Stimulated activated CD4-positive, alpha-beta T cell treated with anti-CD3 and anti-CD28 coated beads, Interleukin-1b, Interleukin-23, amount 100 ng/mL, for 24 hours (primary cell): ENCODE measurements around the gene LCN10.
A peak's percentile ranks its signal among the peaks of the same experiment; 100 is the strongest.

Source experiments
- DNase-seq, 4 experiments: peaks; one replicate each; pipeline ENCODE4 v3.0.0-alpha.2; 2020; ENCODE audit warnings: low read depth in 4 of 4, low spot score in 1 of 4

The LCN10 gene

DNA sequence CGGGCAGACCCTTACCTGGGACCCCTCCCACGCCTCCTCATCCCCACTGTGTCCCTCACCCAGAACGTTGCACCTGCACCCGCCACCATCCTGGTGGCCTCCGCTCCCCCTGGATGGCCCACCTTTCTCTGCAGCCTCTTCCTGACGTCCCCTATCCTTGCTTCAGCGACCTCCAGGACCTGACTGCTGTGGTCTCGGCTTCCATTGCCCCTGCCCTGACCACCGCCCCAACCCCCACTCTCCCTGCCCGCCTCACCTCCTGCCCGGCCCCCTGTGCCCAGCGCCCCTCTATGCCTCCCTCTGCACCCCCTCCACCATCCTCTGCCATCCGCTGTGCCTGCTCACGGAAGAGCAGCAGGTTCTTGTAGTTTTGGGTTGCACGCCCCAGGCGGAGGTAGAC, 2.2 kb downstream of the LCN10 start:
- DNase-seq = no peak

DNA sequence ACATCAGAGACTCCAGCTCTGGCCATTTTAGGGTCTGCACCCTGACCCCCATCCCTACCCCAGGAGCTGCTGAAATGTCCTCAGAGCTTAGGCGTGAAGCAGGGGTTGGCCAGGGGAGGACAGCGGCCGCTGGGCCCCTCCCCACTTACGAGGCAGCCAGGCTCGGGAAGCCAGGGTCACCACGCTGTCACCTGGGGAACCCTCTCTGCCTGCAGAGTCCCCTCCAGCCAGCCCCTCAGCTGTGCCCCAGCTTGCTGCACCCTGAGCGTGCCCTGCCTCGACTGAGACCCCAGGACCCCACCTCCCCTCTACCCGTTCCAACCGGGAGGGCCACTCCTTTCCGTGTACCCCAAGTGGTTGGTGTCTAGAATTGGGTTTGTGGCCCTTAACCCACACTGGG, 2.7 kb downstream of the LCN10 start:
- DNase-seq = no peak

DNA sequence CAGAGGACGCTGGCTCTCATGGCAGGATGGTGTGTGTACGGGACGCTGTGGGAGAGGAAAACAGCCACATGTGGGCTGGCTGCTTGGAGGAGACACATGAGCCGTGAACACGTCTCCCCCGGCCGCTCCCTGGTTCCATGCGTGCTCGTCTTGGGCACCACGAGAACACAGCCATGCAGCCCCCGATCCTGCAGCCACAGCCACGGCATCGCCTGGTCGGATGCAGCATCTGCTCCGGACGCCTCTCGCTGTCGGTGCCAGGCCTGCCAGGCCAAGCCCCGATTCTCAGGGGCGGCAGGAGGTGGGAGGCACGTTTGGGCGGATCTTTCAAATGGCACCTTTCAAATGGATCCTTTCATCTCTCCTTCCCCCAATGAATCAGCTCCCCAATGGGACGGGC, 3.2 kb downstream of the LCN10 start:
- no peak for DNase-seq

DNA sequence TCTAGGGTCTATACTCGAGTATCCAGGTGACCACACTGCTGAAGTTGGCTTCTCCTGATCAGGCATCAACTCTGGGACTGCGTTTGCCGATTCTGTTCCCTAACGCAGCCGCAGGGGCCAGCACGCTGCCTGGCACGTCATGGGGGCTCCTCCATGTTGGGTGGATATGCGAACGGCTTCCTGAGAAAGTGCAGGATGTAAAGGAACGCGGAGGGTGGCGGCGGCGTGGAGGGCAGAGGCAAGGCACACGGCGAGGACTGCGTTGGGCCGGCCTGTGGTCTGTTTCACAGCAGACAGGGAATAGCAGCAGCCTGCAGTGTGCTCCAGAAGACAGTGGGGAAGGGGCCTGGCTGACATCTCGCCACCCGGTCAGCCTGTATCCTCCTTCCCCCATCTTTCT, 3.8 kb downstream of the LCN10 start:
- no peak for DNase-seq

DNA sequence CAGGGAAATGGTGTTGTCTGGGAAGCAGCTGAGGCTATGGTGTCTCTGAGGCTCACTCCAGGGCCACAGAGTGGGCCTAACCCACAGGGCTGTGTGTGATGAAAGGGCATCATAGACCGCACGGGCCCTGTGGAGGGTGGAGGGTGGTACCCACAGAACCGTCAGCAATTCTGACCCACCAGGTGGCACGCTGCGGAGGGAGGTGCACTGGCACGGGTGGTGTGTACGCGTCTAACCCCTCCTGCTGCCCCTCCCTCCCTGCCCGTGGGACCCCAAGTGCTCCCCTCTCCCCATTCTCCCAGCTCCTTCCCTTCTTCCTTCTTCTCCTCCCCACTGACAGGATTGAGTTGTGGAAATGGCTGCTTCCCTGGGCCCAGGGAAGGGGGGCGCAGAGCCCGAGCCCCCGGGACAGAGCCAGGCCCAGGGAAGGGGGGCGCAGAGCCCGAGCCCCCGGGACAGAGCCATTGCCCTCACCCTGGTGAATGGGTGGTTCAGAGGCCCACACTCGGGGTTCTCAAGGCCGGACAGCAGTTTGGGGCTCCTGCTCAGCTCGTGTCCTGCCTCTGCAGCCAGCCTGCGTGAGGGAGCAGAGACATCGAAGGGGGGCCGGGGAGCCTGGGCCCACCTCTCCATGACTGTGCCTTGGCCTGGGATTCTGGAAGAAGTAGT, 6.8 kb downstream of the LCN10 start:
- DNase-seq = no peak

DNA sequence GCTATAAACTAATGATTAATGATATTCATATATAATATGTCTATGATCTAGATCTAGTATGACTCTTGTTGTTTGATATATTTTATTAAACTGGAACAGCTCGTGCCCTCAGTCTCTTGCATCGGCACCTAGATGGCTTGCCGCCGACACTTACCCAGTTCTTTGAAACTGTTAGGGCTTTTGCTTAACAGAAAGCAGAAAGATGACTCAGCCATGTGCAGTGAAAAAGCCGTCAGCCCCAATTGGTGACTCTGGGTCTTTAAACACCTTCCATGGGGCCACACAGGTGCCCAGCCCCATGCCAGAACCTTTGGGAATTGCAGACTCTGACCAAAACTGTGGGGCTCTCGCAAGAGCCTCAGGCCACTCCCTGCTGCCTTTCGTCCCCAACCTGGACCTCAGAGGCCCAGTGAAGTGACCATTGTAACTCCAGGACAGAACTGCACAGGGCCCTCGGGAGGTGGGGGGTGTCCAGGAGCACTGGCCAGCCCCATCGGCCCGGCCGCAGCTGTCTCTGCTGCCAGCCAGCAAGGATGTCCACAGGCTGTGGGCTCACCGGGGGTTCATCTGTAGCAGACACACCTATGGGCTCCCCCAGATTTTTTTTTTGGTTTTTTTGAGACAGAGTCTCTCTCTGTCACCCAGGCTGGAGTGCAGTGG, 7.8 kb downstream of the LCN10 start:
- DNase-seq = no peak

DNA sequence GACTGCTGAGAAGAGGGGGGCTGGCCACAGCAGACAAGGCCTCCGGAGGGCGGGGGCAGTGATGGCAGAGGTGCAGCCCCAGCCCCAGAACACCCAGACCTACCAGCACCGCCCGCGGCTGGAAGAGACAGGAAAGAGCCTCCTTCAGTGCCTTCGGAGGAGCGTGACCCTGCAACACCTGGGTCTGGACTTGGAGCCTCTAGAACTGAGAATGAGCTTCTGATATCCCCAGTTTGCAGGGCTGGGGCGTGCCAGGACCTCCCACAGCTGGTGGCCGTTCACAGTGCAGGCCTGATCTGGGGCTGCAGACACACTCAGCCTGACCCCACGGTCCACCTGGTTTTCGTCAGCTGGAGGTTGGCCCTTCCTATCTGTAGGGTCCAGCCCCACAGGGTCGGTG, 9.1 kb downstream of the LCN10 start:
- DNase-seq = no peak

DNA sequence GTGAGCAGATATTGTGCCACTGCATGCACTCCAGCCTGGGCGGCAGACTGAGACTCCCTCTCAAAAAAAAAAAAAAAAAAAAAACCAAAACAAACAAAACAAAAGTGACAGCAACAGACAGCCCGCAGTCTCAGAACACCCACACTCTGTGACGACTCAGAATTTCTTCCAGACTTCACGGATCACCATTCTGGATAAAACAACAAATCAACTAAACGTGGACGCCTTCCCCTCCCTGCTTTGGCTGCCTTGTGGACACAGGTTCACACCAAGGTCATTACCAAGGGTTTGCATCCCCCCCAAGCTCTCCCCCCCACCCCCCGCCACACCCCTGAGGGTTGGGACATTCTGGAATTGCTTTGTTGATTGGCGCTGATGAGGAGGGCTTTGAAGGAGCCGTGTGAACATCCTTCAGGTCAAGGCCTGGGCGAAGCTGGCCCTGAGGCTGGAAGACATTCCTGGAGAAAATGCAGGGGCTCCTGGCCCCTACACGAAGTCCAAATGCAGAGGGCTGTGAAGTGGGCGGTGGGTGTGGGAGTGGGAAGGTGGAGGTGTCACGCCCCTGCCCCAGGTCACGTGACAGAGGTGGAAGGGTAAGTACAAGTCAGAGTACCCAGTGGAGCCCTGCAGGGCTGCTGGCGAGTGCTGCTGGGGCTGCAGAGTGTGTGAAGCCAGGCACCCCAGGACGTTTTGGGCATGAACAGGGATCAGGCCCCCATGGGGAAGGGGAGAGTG, 10.1 kb downstream of the LCN10 start:
- DNase-seq = no peak

DNA sequence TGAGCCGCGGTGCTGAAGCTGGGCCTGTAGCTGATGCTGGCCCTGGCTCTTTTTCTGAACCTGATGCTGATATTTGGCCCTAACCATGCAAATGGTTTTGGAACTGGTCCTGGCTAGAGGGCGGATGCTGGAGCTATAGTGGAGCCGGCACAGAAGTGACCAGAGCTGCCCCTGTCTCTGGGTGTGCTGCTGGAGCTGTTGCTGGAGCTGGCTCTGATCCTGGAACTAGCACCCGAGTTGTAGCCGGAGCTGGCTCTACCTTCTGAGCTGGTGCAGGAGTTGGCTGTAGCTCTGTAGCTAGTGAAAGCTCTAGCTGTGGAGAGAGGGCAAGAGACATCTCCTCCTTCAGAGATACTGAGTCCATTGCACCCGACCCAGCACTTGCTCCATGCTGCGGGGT, 12.8 kb downstream of the LCN10 start:
- DNase-seq = no peak

DNA sequence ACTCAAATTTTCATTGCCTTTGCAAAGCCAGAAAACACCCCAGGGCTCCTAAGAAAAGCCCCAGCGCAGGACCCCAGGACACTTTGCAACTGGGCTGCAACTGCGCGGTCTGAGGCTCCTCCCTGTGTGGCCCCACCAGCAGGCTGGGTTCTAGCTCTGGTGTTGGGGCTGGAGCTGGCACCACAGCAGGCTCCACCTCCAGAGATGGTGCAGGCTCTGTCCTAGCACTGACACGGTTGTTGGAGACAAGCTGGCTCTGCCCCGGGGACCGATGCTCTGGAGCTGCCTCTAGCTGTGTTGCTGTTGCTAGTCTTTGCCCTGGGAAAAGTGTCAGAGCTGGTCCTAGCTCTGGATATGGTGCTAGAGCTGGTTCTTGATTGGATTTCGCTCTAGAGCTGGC, 13.6 kb downstream of the LCN10 start:
- DNase-seq = no peak

DNA sequence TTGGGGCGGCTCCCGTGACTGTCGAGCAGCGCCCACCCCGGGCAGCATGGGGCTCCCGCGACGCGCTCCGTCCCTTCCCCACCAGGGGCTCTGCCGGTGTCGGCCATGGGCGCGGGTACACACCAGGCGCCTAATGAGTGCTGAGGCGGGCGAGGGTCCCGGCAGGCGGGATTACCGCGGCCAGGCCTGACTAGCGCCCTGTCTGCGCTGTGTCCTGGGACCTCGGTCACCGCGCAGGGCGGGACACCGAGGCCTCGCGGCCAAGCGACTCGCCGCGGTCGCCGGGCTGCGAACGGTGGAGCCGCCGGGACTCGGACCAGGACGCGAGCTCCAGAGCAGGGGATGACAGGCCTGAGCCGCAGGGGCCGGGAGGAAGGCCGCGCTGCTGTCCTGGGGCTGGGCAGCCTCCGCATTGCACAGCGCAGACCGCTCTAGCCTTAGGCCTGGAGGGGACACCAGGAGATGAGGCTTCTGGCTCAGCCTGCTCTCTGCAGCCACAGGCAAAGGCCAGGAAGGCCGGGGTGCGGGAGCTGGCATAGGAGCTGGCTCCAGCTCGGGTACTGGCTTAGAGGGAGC, 14.1 kb downstream of the LCN10 start:
- no peak for DNase-seq

DNA sequence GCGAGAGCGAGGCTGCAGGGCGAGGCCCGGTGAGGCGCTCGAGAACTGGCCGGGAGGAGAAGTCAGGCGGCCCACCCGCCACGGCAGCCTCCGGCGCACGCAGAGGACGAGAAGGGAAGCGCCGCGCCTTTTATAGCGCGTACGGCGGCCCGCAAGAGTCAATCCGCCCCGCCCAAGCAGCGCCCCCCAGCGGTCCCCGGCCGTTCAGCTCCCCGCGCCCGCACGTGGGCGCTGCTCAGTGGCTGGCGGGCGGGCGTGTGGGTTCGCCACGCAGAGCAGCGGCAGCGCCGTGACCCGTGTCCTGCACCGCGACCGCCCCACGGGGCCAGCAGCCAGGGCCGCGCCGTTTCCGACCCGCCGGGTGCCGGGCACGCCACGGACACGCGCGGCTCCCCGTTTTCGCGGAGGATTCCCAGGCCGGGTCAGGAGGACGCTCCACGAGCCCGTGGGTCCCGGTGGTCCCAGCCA, 14.6 kb downstream of the LCN10 start:
- DNase-seq = peak; percentile 86 to 97 (median 90)

DNA sequence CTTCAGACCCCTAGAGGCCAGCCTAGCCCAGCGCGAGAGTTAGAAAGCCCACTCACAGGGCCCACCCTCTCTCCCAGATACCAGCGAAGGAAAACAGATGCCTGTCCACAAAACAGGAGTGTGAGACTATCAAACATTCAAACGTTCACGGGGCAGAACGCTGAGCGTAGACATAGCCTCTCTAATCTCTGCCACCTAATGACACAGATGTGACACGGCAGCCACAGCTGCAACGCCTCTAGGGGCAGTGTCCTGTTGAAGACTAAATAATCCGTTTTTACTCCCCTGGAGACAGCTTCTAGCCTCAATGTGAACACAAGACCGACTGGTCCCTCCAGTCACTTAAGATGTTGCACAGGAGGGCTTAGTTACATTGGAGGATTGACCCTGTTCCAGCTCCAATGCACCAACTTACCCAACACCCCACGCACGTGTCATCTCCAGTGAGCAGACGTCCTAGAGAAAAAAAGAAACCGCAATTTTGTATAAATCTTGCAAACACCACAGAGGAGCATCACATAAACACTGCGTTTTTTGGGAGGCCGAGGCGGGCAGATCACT, 16.0 kb downstream of the LCN10 start:
- no peak for DNase-seq

DNA sequence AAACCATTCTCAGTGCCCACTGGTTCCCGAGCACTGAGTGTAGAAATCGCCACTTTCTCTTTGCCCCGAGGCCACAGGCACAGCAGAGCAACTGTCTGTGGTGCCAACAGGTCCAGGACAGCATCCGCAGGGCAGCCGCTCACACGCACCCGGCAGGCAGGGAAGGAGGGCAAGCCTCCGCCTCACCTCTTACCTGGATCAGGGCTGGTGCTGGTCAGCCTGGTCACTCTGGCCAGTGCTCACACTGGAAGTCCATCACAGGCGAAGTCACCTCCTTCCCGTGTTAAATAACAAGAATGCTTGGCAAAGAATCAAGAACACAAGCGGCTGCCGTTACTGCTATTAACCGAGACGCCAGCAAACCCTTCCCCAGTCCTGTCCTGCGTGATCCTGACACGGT, 16.6 kb downstream of the LCN10 start:
- no peak for DNase-seq

DNA sequence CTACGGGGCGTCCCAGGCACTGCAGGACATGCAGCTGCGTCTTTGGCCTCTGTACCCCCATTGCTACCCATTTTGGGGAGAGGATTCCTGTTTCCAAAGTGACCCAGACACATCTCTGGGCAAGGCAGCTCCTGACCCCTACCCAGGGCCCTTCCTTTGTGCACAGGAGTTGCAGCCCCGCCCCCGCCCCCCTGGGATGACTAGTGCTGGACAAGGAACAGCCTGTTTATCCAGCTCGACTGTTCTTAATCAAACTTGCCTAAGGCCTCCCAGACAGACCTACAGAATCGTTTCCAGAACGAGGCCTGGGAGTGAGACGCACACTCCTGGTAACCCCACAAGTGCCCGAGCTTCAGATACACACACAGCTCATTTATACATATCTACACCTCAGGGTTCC, 17.1 kb downstream of the LCN10 start:
- DNase-seq = no peak

DNA sequence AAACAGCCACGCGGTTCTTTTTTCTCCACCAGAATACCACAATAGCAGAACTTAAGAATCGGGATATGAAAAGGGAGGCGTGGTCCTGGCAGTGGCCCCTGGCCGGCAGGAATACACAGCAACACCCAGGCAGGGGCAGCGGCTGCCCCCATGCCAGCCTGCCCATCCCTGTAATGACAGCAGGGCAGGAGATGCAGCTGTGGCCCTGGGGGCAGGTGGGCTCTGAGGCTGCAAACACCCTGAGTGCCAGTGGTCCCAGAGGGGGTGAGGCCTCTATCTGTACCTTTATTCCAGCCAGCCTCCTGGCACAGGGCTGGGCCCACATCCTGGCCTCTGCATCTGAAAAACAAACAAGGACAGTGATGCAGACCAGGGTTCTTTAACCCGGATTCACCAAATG, 18.0 kb downstream of the LCN10 start:
- DNase-seq = no peak

DNA sequence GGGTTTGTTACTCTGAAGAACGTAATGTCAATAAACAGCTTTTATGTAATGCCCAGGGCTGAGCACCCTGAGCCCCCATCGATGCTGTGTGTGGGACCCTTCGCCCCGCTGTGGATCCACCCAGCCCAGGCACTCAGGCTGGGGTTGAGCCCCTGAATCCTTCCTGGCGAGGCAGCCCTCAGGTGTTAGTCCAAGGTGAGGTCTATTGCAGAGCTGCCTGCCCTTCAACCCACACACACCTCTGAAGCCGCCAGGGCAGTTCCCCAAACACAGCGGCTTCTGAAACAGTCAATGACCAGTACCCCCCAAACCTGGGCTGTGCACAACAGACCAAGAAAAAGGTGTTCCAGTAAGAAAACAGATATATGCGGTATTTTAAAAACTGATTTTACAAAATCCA, 18.8 kb downstream of the LCN10 start:
- DNase-seq = no peak

DNA sequence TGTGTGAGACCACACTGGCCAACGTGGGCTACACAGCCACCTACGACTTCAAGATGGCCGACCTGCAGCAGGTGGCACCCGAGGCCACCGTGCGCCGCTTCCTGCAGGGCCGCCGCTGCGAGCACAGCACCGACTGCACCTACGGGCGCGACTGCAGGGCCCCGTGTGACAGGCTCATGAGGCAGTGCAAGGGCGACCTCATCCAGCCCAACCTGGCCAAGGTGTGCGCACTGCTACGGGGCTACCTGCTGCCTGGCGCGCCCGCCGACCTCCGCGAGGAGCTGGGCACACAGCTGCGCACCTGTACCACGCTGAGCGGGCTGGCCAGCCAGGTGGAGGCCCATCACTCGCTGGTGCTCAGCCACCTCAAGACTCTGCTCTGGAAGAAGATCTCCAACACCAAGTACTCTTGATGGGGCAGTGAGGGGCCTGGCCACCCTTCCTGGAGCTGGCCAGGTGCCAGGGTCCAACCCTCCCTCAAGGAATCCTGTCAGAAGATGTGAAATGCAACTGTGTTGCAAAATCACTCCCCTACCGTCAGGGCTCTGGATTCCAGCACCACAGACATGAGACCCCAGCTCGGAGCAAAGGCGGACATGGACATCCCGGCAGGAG, 19.3 kb downstream of the LCN10 start:
- no peak for DNase-seq

DNA sequence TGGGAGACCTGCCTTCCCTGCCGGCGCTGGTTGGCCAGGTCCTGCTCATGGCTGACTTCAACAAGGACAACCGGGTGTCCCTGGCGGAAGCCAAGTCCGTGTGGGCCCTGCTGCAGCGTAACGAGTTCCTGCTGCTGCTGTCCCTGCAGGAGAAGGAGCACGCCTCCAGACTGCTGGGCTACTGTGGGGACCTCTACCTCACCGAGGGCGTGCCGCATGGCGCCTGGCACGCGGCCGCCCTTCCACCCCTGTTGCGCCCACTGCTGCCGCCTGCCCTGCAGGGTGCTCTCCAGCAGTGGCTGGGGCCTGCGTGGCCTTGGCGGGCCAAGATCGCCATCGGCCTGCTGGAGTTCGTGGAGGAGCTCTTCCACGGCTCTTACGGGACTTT, 19.8 kb downstream of the LCN10 start:
- DNase-seq = no peak

DNA sequence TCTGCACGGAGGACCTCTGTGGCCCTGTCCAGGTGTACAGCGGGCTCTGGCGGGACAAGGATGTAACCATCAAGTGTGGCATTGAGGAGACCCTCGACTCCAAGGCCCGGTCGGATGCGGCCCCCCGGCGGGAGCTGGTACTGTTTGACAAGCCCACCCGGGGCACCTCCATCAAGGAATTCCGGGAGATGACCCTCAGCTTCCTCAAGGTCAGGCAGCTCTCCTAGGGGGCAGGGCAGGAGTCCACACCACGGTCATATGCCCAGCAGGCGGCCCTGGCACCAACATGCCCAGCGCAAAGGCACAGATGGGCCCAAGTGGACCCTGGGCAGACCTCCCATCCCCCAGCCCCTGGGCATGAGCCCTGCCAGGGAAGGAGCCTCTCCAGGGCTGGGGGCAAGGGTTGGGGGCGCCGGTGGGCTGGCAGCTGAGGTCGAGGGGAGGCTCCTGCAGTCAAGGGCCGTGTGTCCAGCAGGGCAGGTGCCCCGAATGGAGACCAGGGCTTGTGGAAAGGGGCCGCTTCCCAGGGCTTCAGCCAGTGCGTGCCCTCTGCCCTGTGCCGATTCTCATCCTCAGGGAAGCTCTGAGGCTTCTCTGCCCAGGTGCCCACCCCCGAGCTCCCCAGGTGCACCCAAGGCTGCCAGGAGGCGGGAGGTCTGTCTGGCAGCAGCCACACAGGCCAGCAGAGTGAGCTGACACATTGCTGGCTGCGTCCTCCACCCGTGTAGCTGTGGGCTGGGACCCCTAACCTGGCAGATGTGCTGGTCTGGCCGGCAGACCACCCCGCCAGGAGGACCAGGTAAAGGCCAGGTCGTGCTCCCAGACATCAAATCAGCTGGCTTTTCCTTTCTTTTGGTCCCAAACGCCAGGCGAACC, 20.4 kb downstream of the LCN10 start:
- no peak for DNase-seq
